Ascending aorta (tissue), 2 donors: Measurements from ENCODE around the gene SPP1. TPM values are rescaled to one million over a fixed set of nuclear protein-coding genes. Genes with fewer than 3 reads are reported as not detected.
A peak's percentile ranks its signal among the peaks of the same experiment; 100 is the strongest.

ENCODE experiments used
- DNase-seq, 2 donors: peaks; one replicate each; pipeline ENCODE4 v3.0.0-alpha.2; 2019; ENCODE audit warnings: low spot score in 2 of 2
- H3K27ac ChIP-seq, 2 donors: fragments of 200-600 bp; sonication (generic); one replicate each; pipeline ENCODE4 v1.5.1; 2016 to 2017; ENCODE audit warnings: mild to moderate bottlenecking in 1 of 2
- H3K27me3 ChIP-seq: fragments of 200-600 bp; sonication (generic); one replicate; pipeline ENCODE4 v1.5.1; 2017
- H3K36me3 ChIP-seq, 2 donors: fragments of 200-600 bp; sonication (generic); one replicate each; pipeline ENCODE4 v1.5.1; 2016
- H3K4me1 ChIP-seq, 2 donors: fragments of 200-600 bp; sonication (generic); one replicate each; pipeline ENCODE4 v1.5.1; 2016 to 2017; ENCODE audit warnings: mild to moderate bottlenecking in 1 of 2
- H3K4me3 ChIP-seq, 2 donors: fragments of 200-600 bp; sonication (generic); one replicate each; pipeline ENCODE4 v1.5.1; 2016 to 2017; ENCODE audit warnings: mild to moderate bottlenecking in 1 of 2
- H3K9me3 ChIP-seq, 2 donors: fragments of 200-600 bp; sonication (generic); one replicate each; pipeline ENCODE4 v1.5.1; 2016
- intact Hi-C: fragments of 100-400 bp; cut with DNase I; formaldehyde crosslinking; loops from one replicate; pipeline ENCODE4 v1.15.1; 2023
- total RNA-seq: library from RNA; depleted of rRNA; stranded (reverse); fragments of >200 nt; gene quantifications from one replicate; pipeline ENCODE4 v1.1.0, GENCODE V29; 2016
- TF ChIP-seq, protein P1 (sequence below), 3 experiments: fragments of 200-600 bp in 2 of 3; fragments of 450-650 bp in 1 of 3; sonication (generic) in 2 of 3; IDR thresholded peaks; one replicate each; pipeline ENCODE4 v1.5.1; 2016 to 2019; ENCODE audit warnings: antibody characterized with exemption in 3 of 3, mild to moderate bottlenecking in 1 of 3, moderate library complexity in 1 of 3

SPP1 gene
- total RNA-seq, 1 donor from 2014 or later, result 0.75 TPM

DNA sequence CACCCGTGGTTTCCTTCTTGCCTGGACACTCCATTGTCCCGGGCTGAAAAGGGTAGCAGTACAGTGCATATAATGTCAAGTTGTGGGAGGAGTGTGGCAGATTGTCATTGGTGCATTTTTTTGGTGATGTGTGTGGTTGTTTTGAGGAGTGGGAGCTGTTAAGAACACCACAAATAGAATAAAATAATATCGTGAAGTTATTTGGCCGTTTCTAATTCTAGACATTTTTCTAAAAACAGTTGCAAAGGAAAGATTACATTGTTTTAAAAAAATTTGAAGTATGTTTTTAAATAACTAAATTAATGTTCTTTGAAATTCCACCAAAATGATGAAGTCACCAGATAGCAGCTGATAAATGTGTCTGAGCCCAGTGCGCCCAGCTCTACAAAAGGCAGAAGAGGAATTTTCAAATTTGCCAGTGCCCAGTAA is 33.2 kb downstream of the SPP1 start:
- Histone ChIP-seq H3K4me3 (peak overlapping the region; percentile 90 to 96), H3K27ac (peak overlapping the region; percentile 94 to 98), H3K9me3 (no peaks in the 10 kb centered on the region), H3K4me1 (peaks cover 0 to 33% of the 10 kb centered on the region in 2 donors), H3K36me3 (no peaks in the 10 kb centered on the region), H3K27me3 (no peaks in the 10 kb centered on the region)
- DNase-seq, result no peak
- intact Hi-C loops, result no loop called here
- TF ChIP-seq, protein P1, sequence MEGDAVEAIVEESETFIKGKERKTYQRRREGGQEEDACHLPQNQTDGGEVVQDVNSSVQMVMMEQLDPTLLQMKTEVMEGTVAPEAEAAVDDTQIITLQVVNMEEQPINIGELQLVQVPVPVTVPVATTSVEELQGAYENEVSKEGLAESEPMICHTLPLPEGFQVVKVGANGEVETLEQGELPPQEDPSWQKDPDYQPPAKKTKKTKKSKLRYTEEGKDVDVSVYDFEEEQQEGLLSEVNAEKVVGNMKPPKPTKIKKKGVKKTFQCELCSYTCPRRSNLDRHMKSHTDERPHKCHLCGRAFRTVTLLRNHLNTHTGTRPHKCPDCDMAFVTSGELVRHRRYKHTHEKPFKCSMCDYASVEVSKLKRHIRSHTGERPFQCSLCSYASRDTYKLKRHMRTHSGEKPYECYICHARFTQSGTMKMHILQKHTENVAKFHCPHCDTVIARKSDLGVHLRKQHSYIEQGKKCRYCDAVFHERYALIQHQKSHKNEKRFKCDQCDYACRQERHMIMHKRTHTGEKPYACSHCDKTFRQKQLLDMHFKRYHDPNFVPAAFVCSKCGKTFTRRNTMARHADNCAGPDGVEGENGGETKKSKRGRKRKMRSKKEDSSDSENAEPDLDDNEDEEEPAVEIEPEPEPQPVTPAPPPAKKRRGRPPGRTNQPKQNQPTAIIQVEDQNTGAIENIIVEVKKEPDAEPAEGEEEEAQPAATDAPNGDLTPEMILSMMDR (IDR thresholded peaks at IDR 0.05), result no peak

DNA sequence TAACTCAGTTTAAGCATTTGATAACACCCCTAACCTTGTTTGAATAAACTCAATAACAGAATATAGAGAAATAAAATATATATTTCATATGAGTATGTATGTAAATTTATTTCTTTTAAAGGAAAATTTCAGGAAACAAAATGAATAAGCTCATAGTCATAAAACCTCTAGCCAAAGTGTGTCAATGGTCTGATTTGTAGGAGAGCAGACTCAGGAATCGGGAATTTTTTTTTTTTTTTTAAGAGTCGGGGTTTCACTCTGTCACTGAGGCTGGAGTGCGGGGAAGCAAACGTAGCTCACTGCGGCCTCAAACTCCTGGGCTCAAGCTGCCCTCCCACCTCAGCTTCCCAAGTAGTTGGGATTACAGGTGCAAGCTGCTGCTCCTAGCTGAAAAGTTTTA is 34.4 kb downstream of the SPP1 start:
- intact Hi-C loops, result loop anchor here (10.0 kb wide), 1 partner anchor 1075 kb away; the partner anchor contains the start of gene AFF1
- Histone ChIP-seq H3K27me3 (no peaks in the 10 kb centered on the region), H3K4me3 (peak overlapping the region; percentile 90 to 96), H3K27ac (peak overlapping the region; percentile 94 to 98), H3K4me1 (peaks cover 0 to 25% of the 10 kb centered on the region in 2 donors), H3K36me3 (no peaks in the 10 kb centered on the region), H3K9me3 (no peaks in the 10 kb centered on the region)
- no peak for DNase-seq
- TF ChIP-seq, protein P1 (IDR thresholded peaks at IDR 0.05), result no peak

DNA sequence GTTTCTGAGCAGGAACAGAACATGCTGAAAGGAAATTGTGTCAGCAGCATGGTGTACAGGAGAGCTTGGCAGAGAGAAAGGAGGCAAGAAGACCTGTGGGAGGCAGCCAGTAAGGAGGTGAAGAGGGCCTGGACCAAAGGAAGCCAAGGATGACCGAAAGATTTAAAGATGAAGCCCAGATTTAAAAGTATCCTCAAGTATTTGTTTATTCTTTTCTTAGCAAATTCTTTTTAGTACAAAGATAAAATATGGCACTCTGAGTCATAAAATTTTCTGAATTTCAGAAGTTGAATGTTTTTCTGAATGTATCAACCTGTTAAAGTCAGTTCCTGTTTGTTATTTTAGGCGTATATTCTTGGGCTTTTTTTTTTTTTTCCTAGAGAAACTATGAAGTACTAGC is 35.5 kb downstream of the SPP1 start:
- Histone ChIP-seq H3K36me3 (no peaks in the 10 kb centered on the region), H3K4me3 (peak overlapping the region; percentile 90 to 96), H3K27ac (peak overlapping the region; percentile 94 to 98), H3K9me3 (no peaks in the 10 kb centered on the region), H3K27me3 (no peaks in the 10 kb centered on the region), H3K4me1 (peaks cover 0 to 23% of the 10 kb centered on the region in 2 donors)
- intact Hi-C loops, result loop anchor here (10.0 kb wide), 1 partner anchor 1076 kb away; the partner anchor contains the start of gene AFF1
- TF ChIP-seq, protein P1 (IDR thresholded peaks at IDR 0.05), result no peak
- DNase-seq, result no peak

DNA sequence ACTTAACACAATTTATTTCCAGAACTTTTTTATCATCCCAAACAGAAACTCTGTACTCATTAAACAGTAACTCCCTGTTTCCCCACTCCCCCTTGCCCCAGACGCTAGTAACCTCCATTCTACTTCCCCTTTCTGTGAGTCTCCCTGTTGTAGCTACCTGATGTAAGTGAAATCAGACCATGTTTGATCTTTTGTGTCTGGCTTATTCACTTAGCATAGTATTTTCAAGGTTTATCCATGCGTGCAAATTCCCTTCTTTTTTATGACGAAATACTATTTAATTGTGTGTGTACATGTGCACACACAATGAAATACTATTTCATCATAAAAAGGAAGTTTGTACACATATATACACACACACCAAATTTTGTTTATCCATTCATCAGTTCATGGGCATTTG is 37.1 kb downstream of the SPP1 start:
- no peaks in the 10 kb centered on the region for H3K27me3 ChIP-seq
- H3K27ac ChIP-seq, result peak overlapping the region; percentile 94 to 98
- peak overlapping the region; percentile 41 to 96 for H3K4me3 ChIP-seq
- TF ChIP-seq, protein P1 (IDR thresholded peaks at IDR 0.05), result no peak
- no peaks in the 10 kb centered on the region for H3K9me3 ChIP-seq
- intact Hi-C loops, result loop anchor here (10.0 kb wide), 1 partner anchor 1078 kb away; the partner anchor contains the start of gene AFF1
- peaks cover 4 to 35% of the 10 kb centered on the region in 2 donors for H3K4me1 ChIP-seq
- no peaks in the 10 kb centered on the region for H3K36me3 ChIP-seq
- no peak for DNase-seq

DNA sequence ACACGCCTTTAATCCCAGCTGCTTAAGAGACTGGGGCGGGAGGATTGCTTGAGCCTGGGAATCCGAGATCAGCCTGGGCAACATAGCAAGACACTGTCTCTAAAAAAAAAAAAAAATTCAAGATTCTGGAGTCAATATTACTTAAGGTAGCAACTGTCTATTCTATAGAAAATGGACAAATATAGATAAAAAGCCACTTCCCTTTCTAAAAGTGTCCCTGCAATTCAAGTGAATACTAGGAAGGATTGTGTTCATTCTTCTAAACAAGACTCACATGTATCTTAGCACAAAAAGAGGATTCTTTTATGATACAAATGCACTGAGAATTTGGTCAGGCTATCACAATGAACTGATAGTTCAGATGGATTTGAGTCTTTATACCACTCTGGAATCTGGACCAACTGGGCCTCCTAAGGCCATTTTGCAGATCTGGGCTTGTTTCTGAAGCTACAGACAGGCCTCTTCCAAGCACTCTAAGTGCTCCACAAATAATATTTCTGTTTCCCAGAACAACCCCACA is 38.9 kb downstream of the SPP1 start:
- peak overlapping the region; percentile 94 to 98 for H3K27ac ChIP-seq
- DNase-seq, result no peak

More for the DNA sequence above, 38.9 kb downstream of the SPP1 start:
- intact Hi-C loops, result loop anchor here (10.0 kb wide), 1 partner anchor 1080 kb away; the partner anchor contains the start of gene AFF1
- no peaks in the 10 kb centered on the region for H3K27me3 ChIP-seq
- H3K36me3 ChIP-seq, result no peaks in the 10 kb centered on the region
- no peaks in the 10 kb centered on the region for H3K9me3 ChIP-seq
- H3K4me3 ChIP-seq, result peak overlapping the region in 1 of 2 donors; percentile 96
- TF ChIP-seq, protein P1 (IDR thresholded peaks at IDR 0.05), result no peak
- peaks cover 4 to 42% of the 10 kb centered on the region in 2 donors for H3K4me1 ChIP-seq
